ENCODE results near the gene DYSF.

DNA sequence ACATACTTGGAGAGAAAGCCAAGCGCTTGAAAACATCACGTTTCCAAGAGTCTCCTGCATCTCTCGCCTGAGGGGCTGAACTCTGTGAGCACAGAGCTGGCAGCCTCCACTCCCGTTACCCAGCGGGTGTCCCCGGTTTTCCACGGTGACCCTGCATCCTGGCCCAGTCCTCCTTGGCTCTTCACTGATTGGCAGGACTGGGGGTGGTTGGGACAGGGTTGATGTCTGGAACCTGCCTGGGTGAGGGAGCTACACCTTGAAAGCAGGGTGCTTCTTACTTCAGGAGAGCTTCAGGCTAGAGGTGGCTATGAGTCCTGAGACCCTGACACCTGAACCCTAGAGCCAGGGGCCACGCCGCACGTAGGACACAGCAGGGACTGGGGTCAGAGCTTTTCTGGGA lies 234.1 kb downstream of the DYSF start:
- TF ChIP-seq POLR2AphosphoS5 (IDR thresholded peaks at IDR 0.05; ENCODE audit: low read depth, low read length) (no peak), SIN3A (IDR thresholded peaks at IDR 0.05; ENCODE audit: borderline replicate concordance, insufficient read depth, low read depth, low read length) (no peak)
- TF ChIP-seq, protein P1, sequence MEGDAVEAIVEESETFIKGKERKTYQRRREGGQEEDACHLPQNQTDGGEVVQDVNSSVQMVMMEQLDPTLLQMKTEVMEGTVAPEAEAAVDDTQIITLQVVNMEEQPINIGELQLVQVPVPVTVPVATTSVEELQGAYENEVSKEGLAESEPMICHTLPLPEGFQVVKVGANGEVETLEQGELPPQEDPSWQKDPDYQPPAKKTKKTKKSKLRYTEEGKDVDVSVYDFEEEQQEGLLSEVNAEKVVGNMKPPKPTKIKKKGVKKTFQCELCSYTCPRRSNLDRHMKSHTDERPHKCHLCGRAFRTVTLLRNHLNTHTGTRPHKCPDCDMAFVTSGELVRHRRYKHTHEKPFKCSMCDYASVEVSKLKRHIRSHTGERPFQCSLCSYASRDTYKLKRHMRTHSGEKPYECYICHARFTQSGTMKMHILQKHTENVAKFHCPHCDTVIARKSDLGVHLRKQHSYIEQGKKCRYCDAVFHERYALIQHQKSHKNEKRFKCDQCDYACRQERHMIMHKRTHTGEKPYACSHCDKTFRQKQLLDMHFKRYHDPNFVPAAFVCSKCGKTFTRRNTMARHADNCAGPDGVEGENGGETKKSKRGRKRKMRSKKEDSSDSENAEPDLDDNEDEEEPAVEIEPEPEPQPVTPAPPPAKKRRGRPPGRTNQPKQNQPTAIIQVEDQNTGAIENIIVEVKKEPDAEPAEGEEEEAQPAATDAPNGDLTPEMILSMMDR (IDR thresholded peaks at IDR 0.05) = no peak
- TF ChIP-seq, protein P2, sequence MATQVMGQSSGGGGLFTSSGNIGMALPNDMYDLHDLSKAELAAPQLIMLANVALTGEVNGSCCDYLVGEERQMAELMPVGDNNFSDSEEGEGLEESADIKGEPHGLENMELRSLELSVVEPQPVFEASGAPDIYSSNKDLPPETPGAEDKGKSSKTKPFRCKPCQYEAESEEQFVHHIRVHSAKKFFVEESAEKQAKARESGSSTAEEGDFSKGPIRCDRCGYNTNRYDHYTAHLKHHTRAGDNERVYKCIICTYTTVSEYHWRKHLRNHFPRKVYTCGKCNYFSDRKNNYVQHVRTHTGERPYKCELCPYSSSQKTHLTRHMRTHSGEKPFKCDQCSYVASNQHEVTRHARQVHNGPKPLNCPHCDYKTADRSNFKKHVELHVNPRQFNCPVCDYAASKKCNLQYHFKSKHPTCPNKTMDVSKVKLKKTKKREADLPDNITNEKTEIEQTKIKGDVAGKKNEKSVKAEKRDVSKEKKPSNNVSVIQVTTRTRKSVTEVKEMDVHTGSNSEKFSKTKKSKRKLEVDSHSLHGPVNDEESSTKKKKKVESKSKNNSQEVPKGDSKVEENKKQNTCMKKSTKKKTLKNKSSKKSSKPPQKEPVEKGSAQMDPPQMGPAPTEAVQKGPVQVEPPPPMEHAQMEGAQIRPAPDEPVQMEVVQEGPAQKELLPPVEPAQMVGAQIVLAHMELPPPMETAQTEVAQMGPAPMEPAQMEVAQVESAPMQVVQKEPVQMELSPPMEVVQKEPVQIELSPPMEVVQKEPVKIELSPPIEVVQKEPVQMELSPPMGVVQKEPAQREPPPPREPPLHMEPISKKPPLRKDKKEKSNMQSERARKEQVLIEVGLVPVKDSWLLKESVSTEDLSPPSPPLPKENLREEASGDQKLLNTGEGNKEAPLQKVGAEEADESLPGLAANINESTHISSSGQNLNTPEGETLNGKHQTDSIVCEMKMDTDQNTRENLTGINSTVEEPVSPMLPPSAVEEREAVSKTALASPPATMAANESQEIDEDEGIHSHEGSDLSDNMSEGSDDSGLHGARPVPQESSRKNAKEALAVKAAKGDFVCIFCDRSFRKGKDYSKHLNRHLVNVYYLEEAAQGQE (IDR thresholded peaks at IDR 0.05; ENCODE audit: insufficient read depth in 1 of 2, low read depth in 2 of 2, low read length in 1 of 2) = no peak
